IMR-90 (cell line): ENCODE data around the gene NCAM1. TPM values are rescaled to one million over a fixed set of nuclear protein-coding genes. Genes with fewer than 3 reads are reported as not detected.

Experiments used
- ATAC-seq: fragments of 200-7000 bp; cut with Tn5 transposase; 2 replicates; pipeline ENCODE4 v1.9.1; 2020; ENCODE audit warnings: low read depth, mild to moderate bottlenecking, moderate library complexity
- BruUV-seq: library from RNA; stranded (reverse); fragments of 400-500 nt; replicated peaks from 2 replicates; lab custom pipeline; 2021; lab: Mats Ljungman, UMichigan
- CTCF ChIA-PET: fragments of 300-600 bp; formaldehyde crosslinking; extraction: SDS; loops from one replicate; lab custom pipeline; 2021; ENCODE audit warnings: antibody characterized with exemption; lab: Yijun Ruan, JAX
- POLR2A ChIA-PET: fragments of 300-600 bp; sonication (Branson Sonifier 250); formaldehyde crosslinking; loops from one replicate; lab custom pipeline; 2022; ENCODE audit warnings: antibody characterized with exemption; ENCODE audit not compliant: unreplicated experiment; lab: Charles Lee
- DNase-seq: peaks from one replicate; pipeline ENCODE4 v3.0.0; 2013
- H2AFZ ChIP-seq: replicated peaks from 2 replicates; pipeline ENCODE3; 2013; ENCODE audit warnings: low read length, mild to moderate bottlenecking; ENCODE audit not compliant: poor library complexity
- H2AK5ac ChIP-seq: 2 replicates; pipeline ENCODE4 v1.6.1; 2013; ENCODE audit warnings: low read depth, low read length, inconsistent platforms
- H2AK9ac ChIP-seq: replicated peaks from 2 replicates; pipeline ENCODE3; 2013; ENCODE audit warnings: mild to moderate bottlenecking, low read depth, low read length, moderate library complexity; ENCODE audit not compliant: poor library complexity
- H2BK120ac ChIP-seq: 2 replicates; pipeline ENCODE4 v1.6.1; 2013; ENCODE audit warnings: low read depth, low read length, inconsistent platforms
- H2BK15ac ChIP-seq: 3 replicates; pipeline ENCODE4 v1.6.1; 2013; ENCODE audit warnings: low read depth, low read length, inconsistent platforms
- H2BK20ac ChIP-seq: 2 replicates; pipeline ENCODE4 v1.6.1; 2013; ENCODE audit warnings: low read depth, mild to moderate bottlenecking, inconsistent platforms, low read length, moderate library complexity
- H2BK5ac ChIP-seq: 2 replicates; pipeline ENCODE4 v1.6.1; 2013; ENCODE audit warnings: mild to moderate bottlenecking, low read depth, low read length, inconsistent platforms; ENCODE audit not compliant: poor library complexity, severe bottlenecking
- H3K14ac ChIP-seq: replicated peaks from 2 replicates; pipeline ENCODE4 v1.6.1; 2013; ENCODE audit warnings: low read depth, low read length, inconsistent platforms
- H3K18ac ChIP-seq: 2 replicates; pipeline ENCODE4 v1.6.1; 2013; ENCODE audit warnings: low read depth, low read length, control low read depth
- H3K23ac ChIP-seq: 2 replicates; pipeline ENCODE4 v1.6.1; 2013; ENCODE audit warnings: low read depth, low read length, inconsistent platforms
- H3K27ac ChIP-seq: 2 replicates; pipeline ENCODE4 v1.5.1; 2013; ENCODE audit warnings: mild to moderate bottlenecking, control low read depth, low read length; ENCODE audit not compliant: insufficient read depth
- H3K27me3 ChIP-seq: 2 replicates; pipeline ENCODE4 v1.6.1; 2013; ENCODE audit warnings: low read length; ENCODE audit not compliant: control insufficient read depth, insufficient read depth
- H3K36me3 ChIP-seq: 2 replicates; pipeline ENCODE4 v1.6.1; 2013; ENCODE audit warnings: low read length, mixed read lengths; ENCODE audit not compliant: control insufficient read depth, insufficient read depth
- H3K4ac ChIP-seq: 2 replicates; pipeline ENCODE4 v1.6.1; 2013; ENCODE audit warnings: low read depth, low read length, inconsistent platforms
- H3K4me1 ChIP-seq: 2 replicates; pipeline ENCODE4 v1.6.1; 2013; ENCODE audit warnings: low read length, mixed read lengths; ENCODE audit not compliant: control insufficient read depth, insufficient read depth
- H3K4me2 ChIP-seq: 2 replicates; pipeline ENCODE4 v1.6.1; 2013; ENCODE audit warnings: low read depth, mild to moderate bottlenecking, control low read depth, low read length, moderate library complexity
- H3K4me3 ChIP-seq: 2 replicates; pipeline ENCODE4 v1.5.1; 2013; ENCODE audit warnings: low read depth, mild to moderate bottlenecking, control low read depth, low read length, moderate library complexity; ENCODE audit not compliant: insufficient read depth
- H3K56ac ChIP-seq: 2 replicates; pipeline ENCODE4 v1.6.1; 2013; ENCODE audit warnings: low read length, inconsistent platforms; ENCODE audit not compliant: insufficient read depth; ENCODE audit errors: extremely low read depth
- H3K79me1 ChIP-seq, 2 experiments: 2 replicates each; pipeline ENCODE4 v1.6.1; 2013; ENCODE audit warnings: low read length in 2 of 2, inconsistent platforms in 1 of 2, low read depth in 1 of 2
- H3K9ac ChIP-seq: 2 replicates; pipeline ENCODE4 v1.6.1; 2013; ENCODE audit warnings: low read depth, low read length, control low read depth
- H3K9me1 ChIP-seq: 2 replicates; pipeline ENCODE4 v1.6.1; 2013; ENCODE audit warnings: low read length, inconsistent platforms; ENCODE audit not compliant: insufficient read depth
- H3K9me3 ChIP-seq: 2 replicates; pipeline ENCODE4 v1.6.1; 2013; ENCODE audit warnings: low read length; ENCODE audit not compliant: control insufficient read depth, insufficient read depth
- H4K20me1 ChIP-seq: 2 replicates; pipeline ENCODE4 v1.6.1; 2013; ENCODE audit warnings: low read length, inconsistent platforms; ENCODE audit not compliant: insufficient read depth
- H4K5ac ChIP-seq: 2 replicates; pipeline ENCODE4 v1.6.1; 2013; ENCODE audit warnings: mild to moderate bottlenecking, low read depth, low read length, control low read depth
- H4K8ac ChIP-seq, 2 experiments: 2 replicates each; pipeline ENCODE4 v1.6.1; 2013; ENCODE audit warnings: low read depth in 2 of 2, low read length in 2 of 2, control low read depth in 1 of 2, inconsistent platforms in 1 of 2
- H4K91ac ChIP-seq: 2 replicates; pipeline ENCODE4 v1.6.1; 2013; ENCODE audit warnings: low read depth, low read length, inconsistent platforms; ENCODE audit not compliant: insufficient read depth
- BHLHE40 ChIP-seq: fragments of 150-350 bp; IDR thresholded peaks from 2 replicates; pipeline ENCODE4 v1.6.1; 2016; ENCODE audit warnings: mild to moderate bottlenecking, low read depth, low read length
- CHD1 ChIP-seq: IDR thresholded peaks from 2 replicates; pipeline ENCODE4 v1.6.1; 2012; ENCODE audit warnings: low read depth, low read length, improper control_type of control experiment
- FOS ChIP-seq: fragments of 150-350 bp; IDR thresholded peaks from 2 replicates; pipeline ENCODE4 v1.6.1; 2016; ENCODE audit warnings: low read depth, low read length
- MAFK ChIP-seq: IDR thresholded peaks from 2 replicates; pipeline ENCODE4 v1.6.1; 2012; ENCODE audit warnings: low read depth, low read length, improper control_type of control experiment
- MAZ ChIP-seq: IDR thresholded peaks from 2 replicates; pipeline ENCODE4 v1.6.1; 2012; ENCODE audit warnings: low read depth, mild to moderate bottlenecking, low read length, improper control_type of control experiment, moderate library complexity, borderline replicate concordance
- MXI1 ChIP-seq: IDR thresholded peaks from 2 replicates; pipeline ENCODE4 v1.6.1; 2012; ENCODE audit warnings: low read depth, mild to moderate bottlenecking, low read length, moderate library complexity, borderline replicate concordance
- NFE2L2 ChIP-seq: fragments of 150-350 bp; IDR thresholded peaks from 2 replicates; pipeline ENCODE4 v1.6.1; 2016; ENCODE audit warnings: low read depth, mild to moderate bottlenecking, low read length
- POLR2A ChIP-seq: IDR thresholded peaks from 2 replicates; pipeline ENCODE4 v1.6.1; 2012; ENCODE audit warnings: mild to moderate bottlenecking, low read depth, low read length
- RAD21 ChIP-seq: IDR thresholded peaks from 2 replicates; pipeline ENCODE4 v1.6.1; 2012; ENCODE audit warnings: low read length, improper control_type of control experiment
- RCOR1 ChIP-seq: IDR thresholded peaks from 2 replicates; pipeline ENCODE4 v1.6.1; 2012; ENCODE audit warnings: mild to moderate bottlenecking, low read length, improper control_type of control experiment; ENCODE audit not compliant: insufficient replicate concordance
- RFX5 ChIP-seq: IDR thresholded peaks from 2 replicates; pipeline ENCODE4 v1.8.0; 2012; ENCODE audit warnings: low read depth, mild to moderate bottlenecking, low read length, moderate library complexity
- SMC3 ChIP-seq: fragments of 150-350 bp; IDR thresholded peaks from 2 replicates; pipeline ENCODE4 v1.6.1; 2016; ENCODE audit warnings: low read depth, mild to moderate bottlenecking, antibody characterized with exemption, low read length, moderate library complexity
- WGBS, 2 experiments: methylation state at CpG; one replicate each; pipeline versions ENCODE4 v1.1.5 to v1.1.7; 2013; ENCODE audit warnings: missing lambda C conversion rate in 2 of 2; ENCODE audit not compliant: insufficient read length in 1 of 2; ENCODE audit errors: extremely low coverage in 2 of 2; 5-methylcytosine and 5-hydroxymethylcytosine counted together
- dilution Hi-C: fragments of 300-500 bp; cut with HindIII; formaldehyde crosslinking; loops from one replicate; pipeline ENCODE4 v1.14.3; 2018; ENCODE audit warnings: low sequenced_read_pairs; ENCODE audit not compliant: unreplicated experiment
- in situ Hi-C: fragments of 300-500 bp; cut with MboI; formaldehyde crosslinking; loops from 3 replicates; pipeline ENCODE4 v1.14.3; 2019; ENCODE audit warnings: low sequenced_read_pairs, inconsistent platforms, mixed read lengths
- intact Hi-C: fragments of 100-400 bp; cut with micrococcal nuclease; formaldehyde crosslinking; loops from 2 replicates; pipeline ENCODE4 v1.10.0; 2022
- polyA plus RNA-seq, 3 experiments: library from polyadenylated mRNA; depleted of rRNA; stranded (reverse); fragments of >200 nt; gene quantifications; 2 replicates each; pipeline ENCODE4 v1.2.3, GENCODE V29; 2012; ENCODE audit warnings: low replicate concordance in 1 of 3
- total RNA-seq: library from RNA; depleted of rRNA; stranded (reverse); fragments of >200 nt; gene quantifications from 2 replicates; pipeline ENCODE4 v1.2.3, GENCODE V29; 2012
- TF ChIP-seq, protein P1 (sequence below): fragments of 150-350 bp; IDR thresholded peaks from 2 replicates; pipeline ENCODE4 v1.6.1; 2017; ENCODE audit warnings: mild to moderate bottlenecking, antibody characterized with exemption, low read length, low read depth
- TF ChIP-seq, protein P2 (sequence below): conservative IDR thresholded peaks from 2 replicates; pipeline ENCODE4 v1.5.1; 2012; ENCODE audit warnings: mild to moderate bottlenecking, low read depth, low read length, improper control_type of control experiment
- TF ChIP-seq, protein P3 (sequence below): fragments of 150-350 bp; IDR thresholded peaks from 2 replicates; pipeline ENCODE4 v1.6.1; 2016; ENCODE audit warnings: low read depth, mild to moderate bottlenecking, low read length, moderate library complexity, borderline replicate concordance

Gene NCAM1
- total and polyA plus RNA-seq, 2 of the 4 experiments (the other 2 are of a cell fraction): 0.09 to 0.18 TPM

DNA sequence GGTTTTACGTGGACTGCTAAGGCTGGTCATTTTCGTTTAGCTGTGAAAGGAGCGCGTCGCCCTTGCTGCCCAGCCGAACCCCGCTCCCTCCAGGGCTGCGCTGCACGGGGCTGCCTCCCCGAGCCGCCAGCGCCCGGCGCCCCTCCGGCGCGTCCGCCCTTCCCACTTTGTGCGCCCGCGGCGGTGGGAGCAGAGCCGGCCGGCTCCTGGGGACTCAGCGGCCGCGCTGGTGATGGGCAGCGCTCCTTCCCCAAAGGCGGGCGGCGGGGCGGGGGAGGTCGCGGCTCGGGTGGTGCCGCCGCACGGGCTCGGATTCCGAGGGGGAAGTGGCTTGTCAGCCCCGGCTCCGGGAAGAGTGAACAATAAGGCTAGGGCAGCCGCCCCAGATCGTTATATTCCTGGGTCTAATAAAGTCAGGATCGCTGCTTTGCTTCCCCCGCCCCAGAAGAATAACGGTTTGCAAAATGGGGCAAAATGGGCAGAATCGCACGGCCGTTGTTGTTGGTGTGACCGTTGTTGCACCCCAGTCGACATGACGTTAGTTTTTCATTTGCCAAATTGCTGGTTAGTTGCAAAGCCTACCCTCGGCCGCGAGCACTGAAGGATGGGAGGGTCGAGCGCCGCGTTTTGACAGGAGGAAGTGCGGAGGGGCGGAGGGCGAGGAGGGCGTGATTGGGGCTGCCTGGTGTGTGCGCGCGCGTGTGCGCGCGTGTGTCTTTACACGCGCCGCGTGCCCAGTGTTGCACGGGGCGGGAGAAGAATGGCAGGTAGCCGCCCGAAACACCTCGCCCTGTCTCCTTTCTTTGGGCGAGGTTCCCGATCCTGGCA lies 745 bp downstream of the NCAM1 start:
- no peak overlapping the region for H2AK5ac ChIP-seq
- H3K36me3 ChIP-seq: no peaks in the 10 kb centered on the region
- H2BK15ac ChIP-seq: no peak overlapping the region
- H3K56ac ChIP-seq: no peak overlapping the region
- no peak overlapping the region for H3K4ac ChIP-seq
- BruUV-seq: no TSS peak
- no peaks in the 10 kb centered on the region for H3K9me3 ChIP-seq
- dilution Hi-C loops (no loop called here), intact Hi-C loops (loop anchor here (10.0 kb wide), 1 partner anchor 667 kb away; no protein-coding TSS in a partner anchor), in situ Hi-C loops (no loop called here)
- ATAC-seq: peak; percentile 57
- H3K4me3 ChIP-seq: peak overlapping the region; percentile 33; the same call in 1 of the 2 replicates
- H2AFZ ChIP-seq: peak overlapping the region; percentile 57
- no peaks in the 10 kb centered on the region; the same call in 1 of the 2 replicates for H3K4me1 ChIP-seq
- no peak overlapping the region for H4K8ac ChIP-seq
- no peak overlapping the region for H2BK5ac ChIP-seq
- H2BK20ac ChIP-seq: no peak overlapping the region
- H3K27me3 ChIP-seq: peaks cover 32% of the 10 kb centered on the region
- ChIA-PET CTCF (no interaction called here), POLR2A (no interaction called here)
- WGBS, 2 experiments: 2% methylated on average over 21 of the region's 82 CpGs; no CpG with 5 or more reads in 1 of the 2 experiments
- H3K79me1 ChIP-seq: no peaks in the 10 kb centered on the region
- H2BK120ac ChIP-seq: no peak overlapping the region
- H3K4me2 ChIP-seq: peak overlapping the region; percentile 83
- no peak for DNase-seq
- no peak overlapping the region for H3K14ac ChIP-seq
- no peak overlapping the region for H4K91ac ChIP-seq
- H3K9ac ChIP-seq: no peak overlapping the region
- H4K20me1 ChIP-seq: no peaks in the 10 kb centered on the region
- no peak overlapping the region for H4K5ac ChIP-seq
- no peaks in the 10 kb centered on the region for H3K9me1 ChIP-seq
- H3K23ac ChIP-seq: no peak overlapping the region
- no peak overlapping the region for H3K27ac ChIP-seq
- peak overlapping the region; percentile 71 for H2AK9ac ChIP-seq
- H3K18ac ChIP-seq: no peak overlapping the region
- no peak for TF ChIP-seq NFE2L2
- no peak for TF ChIP-seq BHLHE40
- TF ChIP-seq, protein P1, sequence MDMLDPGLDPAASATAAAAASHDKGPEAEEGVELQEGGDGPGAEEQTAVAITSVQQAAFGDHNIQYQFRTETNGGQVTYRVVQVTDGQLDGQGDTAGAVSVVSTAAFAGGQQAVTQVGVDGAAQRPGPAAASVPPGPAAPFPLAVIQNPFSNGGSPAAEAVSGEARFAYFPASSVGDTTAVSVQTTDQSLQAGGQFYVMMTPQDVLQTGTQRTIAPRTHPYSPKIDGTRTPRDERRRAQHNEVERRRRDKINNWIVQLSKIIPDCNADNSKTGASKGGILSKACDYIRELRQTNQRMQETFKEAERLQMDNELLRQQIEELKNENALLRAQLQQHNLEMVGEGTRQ: no peak
- no peak for TF ChIP-seq CHD1
- TF ChIP-seq MXI1: no peak
- no peak for TF ChIP-seq RFX5
- TF ChIP-seq FOS: no peak
- no peak for TF ChIP-seq MAFK
- no peak for TF ChIP-seq MAZ
- no peak for TF ChIP-seq RCOR1
- no peak for TF ChIP-seq RAD21
- TF ChIP-seq, protein P2, sequence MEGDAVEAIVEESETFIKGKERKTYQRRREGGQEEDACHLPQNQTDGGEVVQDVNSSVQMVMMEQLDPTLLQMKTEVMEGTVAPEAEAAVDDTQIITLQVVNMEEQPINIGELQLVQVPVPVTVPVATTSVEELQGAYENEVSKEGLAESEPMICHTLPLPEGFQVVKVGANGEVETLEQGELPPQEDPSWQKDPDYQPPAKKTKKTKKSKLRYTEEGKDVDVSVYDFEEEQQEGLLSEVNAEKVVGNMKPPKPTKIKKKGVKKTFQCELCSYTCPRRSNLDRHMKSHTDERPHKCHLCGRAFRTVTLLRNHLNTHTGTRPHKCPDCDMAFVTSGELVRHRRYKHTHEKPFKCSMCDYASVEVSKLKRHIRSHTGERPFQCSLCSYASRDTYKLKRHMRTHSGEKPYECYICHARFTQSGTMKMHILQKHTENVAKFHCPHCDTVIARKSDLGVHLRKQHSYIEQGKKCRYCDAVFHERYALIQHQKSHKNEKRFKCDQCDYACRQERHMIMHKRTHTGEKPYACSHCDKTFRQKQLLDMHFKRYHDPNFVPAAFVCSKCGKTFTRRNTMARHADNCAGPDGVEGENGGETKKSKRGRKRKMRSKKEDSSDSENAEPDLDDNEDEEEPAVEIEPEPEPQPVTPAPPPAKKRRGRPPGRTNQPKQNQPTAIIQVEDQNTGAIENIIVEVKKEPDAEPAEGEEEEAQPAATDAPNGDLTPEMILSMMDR: no peak
- TF ChIP-seq POLR2A: no peak
- TF ChIP-seq SMC3: no peak
- TF ChIP-seq, protein P3, sequence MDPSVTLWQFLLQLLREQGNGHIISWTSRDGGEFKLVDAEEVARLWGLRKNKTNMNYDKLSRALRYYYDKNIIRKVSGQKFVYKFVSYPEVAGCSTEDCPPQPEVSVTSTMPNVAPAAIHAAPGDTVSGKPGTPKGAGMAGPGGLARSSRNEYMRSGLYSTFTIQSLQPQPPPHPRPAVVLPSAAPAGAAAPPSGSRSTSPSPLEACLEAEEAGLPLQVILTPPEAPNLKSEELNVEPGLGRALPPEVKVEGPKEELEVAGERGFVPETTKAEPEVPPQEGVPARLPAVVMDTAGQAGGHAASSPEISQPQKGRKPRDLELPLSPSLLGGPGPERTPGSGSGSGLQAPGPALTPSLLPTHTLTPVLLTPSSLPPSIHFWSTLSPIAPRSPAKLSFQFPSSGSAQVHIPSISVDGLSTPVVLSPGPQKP: no peak
